Stimulated activated naive CD8-positive, alpha-beta T cell treated with anti-CD3 and anti-CD28 coated beads, Interleukin-15, amount 100 ng/mL, for 72 hours (primary cell): ENCODE results near the gene LIPK.
"Not testable (repeated sequence)": the region's sequence is repeated elsewhere in the genome, so short reads cannot be mapped to it uniquely, and the experiment has no call there.

Source experiments
- ATAC-seq: fragments of 150-1000 bp; cut with Tn5 transposase; 2 replicates; pipeline ENCODE4 v1.10.0; 2021; ENCODE audit warnings: mild to moderate bottlenecking, moderate library complexity
- DNase-seq, 2 donors: peaks; one replicate each; pipeline ENCODE4 v3.0.0; 2021 to 2022
- H3K27ac Mint-ChIP-seq, 2 donors: one replicate each; pipeline ENCODE4 v1.8.0; 2022; ENCODE audit warnings: mild to moderate bottlenecking in 2 of 2, mixed read lengths in 2 of 2, moderate library complexity in 2 of 2
- H3K27me3 Mint-ChIP-seq: one replicate; pipeline ENCODE4 v1.8.0; 2022; ENCODE audit warnings: mixed read lengths
- H3K4me1 Mint-ChIP-seq: one replicate; pipeline ENCODE4 v1.8.0; 2022; ENCODE audit warnings: mild to moderate bottlenecking, mixed read lengths
- H3K4me3 Mint-ChIP-seq, 2 donors: one replicate each; pipeline ENCODE4 v1.8.0; 2022; ENCODE audit warnings: mild to moderate bottlenecking in 2 of 2, mixed read lengths in 2 of 2, moderate library complexity in 1 of 2
- H3K9me3 Mint-ChIP-seq, 2 donors: one replicate each; pipeline ENCODE4 v1.8.0; 2022; ENCODE audit warnings: mixed read lengths in 2 of 2

Gene LIPK

GRCh38 chr10:88705958-88706357, at the start of gene LIPK:
Gene LIPK, plus strand, starts transcription at chr10:88706249. Its CDS starts 18,295 bp downstream, at chr10:88724544.
- H3K4me1 Mint-ChIP-seq = peaks cover 39% of the 10 kb centered on the region
- DNase-seq (no peak), ATAC-seq (no peak)
- no peaks in the 10 kb centered on the region for H3K9me3 Mint-ChIP-seq
- H3K27me3 Mint-ChIP-seq = peaks cover 6% of the 10 kb centered on the region
- H3K27ac Mint-ChIP-seq = peak within 1 kb of the TSS in 1 of 2 donors; percentile 0
- no peak within 1 kb of the TSS for H3K4me3 Mint-ChIP-seq

DNA sequence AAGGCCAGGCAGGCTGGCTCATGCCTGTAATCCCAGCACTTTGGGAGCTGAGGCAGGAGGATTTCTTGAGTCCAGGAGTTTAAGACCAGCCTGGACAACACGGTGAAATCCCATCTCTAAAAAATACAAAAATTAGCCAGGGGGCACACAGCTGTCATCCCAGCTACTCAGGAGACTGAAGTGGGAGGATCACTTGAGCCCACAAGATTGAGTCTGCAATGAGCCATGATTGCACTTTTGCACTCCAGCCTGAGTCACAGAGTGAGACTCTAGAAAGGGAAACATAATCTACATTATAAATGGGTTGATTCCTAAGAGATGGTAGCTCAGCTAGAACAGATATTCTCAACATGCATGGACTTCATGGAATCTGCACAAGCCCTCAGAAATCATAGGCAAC, 48.1 kb upstream of the LIPK start:
- ATAC-seq = no peak
- H3K27ac Mint-ChIP-seq = no peak overlapping the region
- H3K4me1 Mint-ChIP-seq = no peaks in the 10 kb centered on the region
- DNase-seq = no peak
- H3K4me3 Mint-ChIP-seq = no peak overlapping the region
- peaks cover 11% of the 10 kb centered on the region for H3K27me3 Mint-ChIP-seq
- peaks cover 0 to under 1% of the 10 kb centered on the region in 2 donors for H3K9me3 Mint-ChIP-seq

GRCh38 chr10:88659725-88660597, 46.1 kb upstream of the LIPK start:
- no peak for DNase-seq
- Mint-ChIP-seq H3K27me3 (peaks cover 11% of the 10 kb centered on the region), H3K9me3 (peaks cover 3 to 6% of the 10 kb centered on the region in 2 donors), H3K4me3 (no peak overlapping the region), H3K4me1 (no peaks in the 10 kb centered on the region), H3K27ac (no peak overlapping the region)
- ATAC-seq = no peak

DNA sequence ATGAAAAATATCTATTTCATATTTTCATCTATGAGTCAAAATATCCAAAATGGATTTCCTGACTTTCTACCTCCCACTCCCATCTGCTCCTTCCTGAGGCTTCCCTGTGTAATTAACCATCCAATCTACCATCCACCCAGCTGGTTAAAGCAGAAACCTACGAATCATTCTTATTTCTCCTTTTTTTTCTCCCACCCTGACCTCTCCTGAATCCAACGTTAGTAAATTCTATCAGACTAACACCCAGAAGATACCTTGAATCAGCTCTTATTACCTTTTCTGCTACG, 45.5 kb upstream of the LIPK start:
- H3K9me3 Mint-ChIP-seq = peaks cover 3 to 6% of the 10 kb centered on the region in 2 donors
- no peak overlapping the region for H3K4me3 Mint-ChIP-seq
- H3K27ac Mint-ChIP-seq = no peak overlapping the region
- ATAC-seq (no peak), DNase-seq (no peak)
- peaks cover 11% of the 10 kb centered on the region for H3K27me3 Mint-ChIP-seq
- H3K4me1 Mint-ChIP-seq = no peaks in the 10 kb centered on the region

DNA sequence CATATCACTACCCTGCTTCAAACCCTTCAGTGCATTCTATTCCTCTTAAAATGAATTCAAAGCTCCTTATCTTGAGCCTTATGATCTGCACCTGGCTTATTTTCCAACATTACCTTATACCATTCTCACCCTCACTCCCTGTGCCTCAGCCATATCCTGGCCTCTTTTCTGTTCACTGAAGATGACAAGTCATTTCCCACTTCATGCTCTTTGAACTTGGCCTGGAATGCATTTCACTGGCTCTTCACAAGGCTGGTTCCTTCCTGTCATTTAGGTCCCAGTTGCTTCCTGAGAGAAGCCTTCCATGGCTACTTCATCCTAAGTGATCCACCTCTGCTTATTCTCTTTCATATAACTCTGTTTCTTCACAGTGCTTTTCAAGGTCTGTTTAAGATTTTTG, 45.0 kb upstream of the LIPK start:
- DNase-seq (no peak), ATAC-seq (no peak)
- Mint-ChIP-seq H3K9me3 (peaks cover 3 to 6% of the 10 kb centered on the region in 2 donors), H3K27ac (no peak overlapping the region), H3K27me3 (peaks cover 11% of the 10 kb centered on the region), H3K4me1 (no peaks in the 10 kb centered on the region), H3K4me3 (no peak overlapping the region)

GRCh38 chr10:88661577-88661976, 44.5 kb upstream of the LIPK start:
- no peaks in the 10 kb centered on the region for H3K4me1 Mint-ChIP-seq
- H3K27me3 Mint-ChIP-seq = peaks cover 11% of the 10 kb centered on the region
- ATAC-seq (no peak), DNase-seq (no peak)
- H3K27ac Mint-ChIP-seq = no peak overlapping the region
- peaks cover 3 to 6% of the 10 kb centered on the region in 2 donors for H3K9me3 Mint-ChIP-seq
- no peak overlapping the region for H3K4me3 Mint-ChIP-seq

DNA sequence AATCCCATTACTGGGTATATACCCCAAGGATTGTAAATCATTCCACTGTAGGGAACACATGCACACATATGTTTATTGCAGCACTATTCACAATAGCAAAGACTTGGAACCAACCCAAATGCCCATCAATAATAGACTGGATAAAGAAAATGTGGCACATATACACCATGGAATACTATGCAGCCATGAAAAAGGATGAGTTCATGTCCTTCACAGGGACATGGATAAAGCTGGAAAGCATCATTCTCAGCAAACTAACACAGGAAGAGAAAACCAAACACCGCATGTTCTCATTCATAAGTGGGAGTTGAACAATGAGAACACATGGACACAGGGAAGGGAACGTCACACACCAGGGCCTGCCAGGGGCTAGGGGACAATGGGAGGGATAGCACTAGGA, 42.9 kb upstream of the LIPK start:
- not testable (repeated sequence) for H3K4me3 Mint-ChIP-seq, H3K4me1 Mint-ChIP-seq, H3K27ac Mint-ChIP-seq, H3K9me3 Mint-ChIP-seq, DNase-seq, ATAC-seq
- H3K27me3 Mint-ChIP-seq = peaks cover 11% of the 10 kb centered on the region

GRCh38 chr10:88664142-88664541, 41.9 kb upstream of the LIPK start, which contains the start of gene LIPF:
Gene LIPF, plus strand, starts transcription at chr10:88664442. Its CDS starts 2,856 bp downstream, at chr10:88667298.
- H3K27ac Mint-ChIP-seq = no peak within 1 kb of the TSS
- H3K27me3 Mint-ChIP-seq = peaks cover 15% of the 10 kb centered on the region
- H3K4me3 Mint-ChIP-seq = no peak within 1 kb of the TSS
- ATAC-seq = no peak
- H3K4me1 Mint-ChIP-seq = no peaks in the 10 kb centered on the region
- H3K9me3 Mint-ChIP-seq = peaks cover 3 to 6% of the 10 kb centered on the region in 2 donors
- no peak for DNase-seq

DNA sequence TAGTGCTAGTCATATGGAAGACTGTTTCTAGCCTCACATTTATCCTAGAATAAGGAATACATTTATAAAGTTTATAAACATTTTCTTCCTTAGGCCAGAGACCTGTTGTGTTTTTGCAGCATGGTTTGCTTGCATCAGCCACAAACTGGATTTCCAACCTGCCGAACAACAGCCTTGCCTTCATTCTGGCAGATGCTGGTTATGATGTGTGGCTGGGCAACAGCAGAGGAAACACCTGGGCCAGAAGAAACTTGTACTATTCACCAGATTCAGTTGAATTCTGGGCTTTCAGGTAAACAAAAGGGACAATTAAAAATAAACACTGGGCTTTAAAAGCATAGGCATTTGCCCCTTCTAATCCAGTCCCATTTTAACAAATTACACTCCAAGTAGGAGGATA, 37.6 kb upstream of the LIPK start:
- Mint-ChIP-seq H3K9me3 (no peaks in the 10 kb centered on the region), H3K27me3 (peaks cover 7% of the 10 kb centered on the region), H3K27ac (no peak overlapping the region), H3K4me3 (no peak overlapping the region), H3K4me1 (peaks cover 20% of the 10 kb centered on the region)
- ATAC-seq (no peak), DNase-seq (no peak)

DNA sequence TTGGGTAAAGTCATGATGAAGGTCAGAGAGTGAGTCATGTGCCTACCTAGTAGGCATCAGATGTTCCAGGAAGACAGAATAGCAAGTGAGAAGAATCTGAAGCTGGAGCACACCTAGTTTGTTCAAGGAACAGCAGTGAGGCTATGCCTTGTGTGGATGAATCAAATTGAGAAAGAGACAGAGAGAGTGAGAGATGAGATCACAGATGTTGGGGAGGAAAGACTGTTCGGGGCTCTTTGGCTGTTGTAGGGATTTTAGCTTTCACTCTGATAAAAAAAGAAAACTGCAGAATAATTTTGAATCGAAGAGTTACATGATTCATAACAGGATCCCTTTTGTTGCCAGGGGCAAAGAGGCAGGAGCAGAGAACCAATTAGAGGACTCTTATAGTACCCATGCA, 35.6 kb upstream of the LIPK start:
- Mint-ChIP-seq H3K27ac (peak overlapping the region in 1 of 2 donors; percentile 42), H3K4me1 (peaks cover 20% of the 10 kb centered on the region)

DNA sequence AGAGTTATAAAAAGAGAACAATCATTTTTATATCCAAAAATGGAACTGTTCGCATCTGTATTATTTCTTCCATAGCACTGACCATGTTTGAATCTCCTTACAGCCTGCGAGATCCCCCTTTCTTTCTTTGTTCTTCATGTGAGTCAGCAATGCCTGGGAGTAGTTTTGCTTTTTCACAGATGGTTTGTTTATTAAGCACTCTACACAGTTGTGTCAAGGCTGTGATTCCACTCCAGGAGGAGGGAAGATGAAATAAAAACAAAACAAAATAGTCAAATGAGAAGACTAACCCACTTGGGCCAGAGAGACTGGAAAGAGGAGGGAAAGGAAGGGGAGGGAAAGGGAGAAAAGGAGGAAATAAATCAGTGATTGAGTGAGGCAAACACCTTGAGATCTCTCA, 34.0 kb upstream of the LIPK start:
- no peak overlapping the region for H3K4me3 Mint-ChIP-seq
- H3K27me3 Mint-ChIP-seq = peaks cover 7% of the 10 kb centered on the region
- no peaks in the 10 kb centered on the region for H3K9me3 Mint-ChIP-seq
- H3K27ac Mint-ChIP-seq = peak overlapping the region in 1 of 2 donors; percentile 4
- DNase-seq (no peak), ATAC-seq (no peak)
- peaks cover 20% of the 10 kb centered on the region for H3K4me1 Mint-ChIP-seq

More for the DNA sequence above, 35.6 kb upstream of the LIPK start:
- ATAC-seq (peak; percentile 97), DNase-seq (peak; percentile 9 to 23)
- Mint-ChIP-seq H3K9me3 (no peaks in the 10 kb centered on the region), H3K27me3 (peaks cover 7% of the 10 kb centered on the region), H3K4me3 (peak overlapping the region; percentile 58 to 64)

GRCh38 chr10:88676283-88677060, 29.6 kb upstream of the LIPK start:
- Mint-ChIP-seq H3K4me3 (no peak overlapping the region), H3K4me1 (peaks cover 6% of the 10 kb centered on the region), H3K9me3 (no peaks in the 10 kb centered on the region), H3K27ac (no peak overlapping the region), H3K27me3 (peaks cover 8% of the 10 kb centered on the region)
- no peak for DNase-seq
- ATAC-seq = no peak

GRCh38 chr10:88680958-88681357, 25.1 kb upstream of the LIPK start:
- H3K4me3 Mint-ChIP-seq = no peak overlapping the region
- H3K9me3 Mint-ChIP-seq = no peaks in the 10 kb centered on the region
- H3K27ac Mint-ChIP-seq = no peak overlapping the region
- ATAC-seq = no peak
- no peaks in the 10 kb centered on the region for H3K4me1 Mint-ChIP-seq
- peaks cover 22% of the 10 kb centered on the region for H3K27me3 Mint-ChIP-seq
- no peak for DNase-seq

GRCh38 chr10:88682491-88682890, 23.6 kb upstream of the LIPK start:
- Mint-ChIP-seq H3K4me1 (no peaks in the 10 kb centered on the region), H3K27me3 (peaks cover 22% of the 10 kb centered on the region), H3K27ac (no peak overlapping the region), H3K9me3 (no peaks in the 10 kb centered on the region), H3K4me3 (no peak overlapping the region)
- ATAC-seq = no peak
- no peak for DNase-seq

GRCh38 chr10:88687853-88688467, 18.1 kb upstream of the LIPK start:
- Mint-ChIP-seq H3K27ac (no peak overlapping the region), H3K4me1 (no peaks in the 10 kb centered on the region), H3K27me3 (peaks cover 18% of the 10 kb centered on the region), H3K4me3 (no peak overlapping the region), H3K9me3 (no peaks in the 10 kb centered on the region)
- no peak for DNase-seq
- ATAC-seq = no peak

GRCh38 chr10:88689366-88689765, 16.7 kb upstream of the LIPK start:
- no peak for ATAC-seq
- DNase-seq = no peak
- Mint-ChIP-seq H3K9me3 (no peaks in the 10 kb centered on the region), H3K27me3 (peaks cover 23% of the 10 kb centered on the region), H3K4me3 (no peak overlapping the region), H3K4me1 (no peaks in the 10 kb centered on the region), H3K27ac (no peak overlapping the region)
